ENCODE data around the gene ECI2.

Gene ECI2, protein sequence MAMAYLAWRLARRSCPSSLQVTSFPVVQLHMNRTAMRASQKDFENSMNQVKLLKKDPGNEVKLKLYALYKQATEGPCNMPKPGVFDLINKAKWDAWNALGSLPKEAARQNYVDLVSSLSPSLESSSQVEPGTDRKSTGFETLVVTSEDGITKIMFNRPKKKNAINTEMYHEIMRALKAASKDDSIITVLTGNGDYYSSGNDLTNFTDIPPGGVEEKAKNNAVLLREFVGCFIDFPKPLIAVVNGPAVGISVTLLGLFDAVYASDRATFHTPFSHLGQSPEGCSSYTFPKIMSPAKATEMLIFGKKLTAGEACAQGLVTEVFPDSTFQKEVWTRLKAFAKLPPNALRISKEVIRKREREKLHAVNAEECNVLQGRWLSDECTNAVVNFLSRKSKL
- total RNA-seq: 17.7 to 37.2 (median 30.9) reads per million in 4 donors

- DNase-seq: peak in 4 of 5 donors; percentile 26 to 69 (median 40)
Observed at GRCh38 chr6:4134841-4135664, at the start of gene ECI2. Gene ECI2 (minus strand): TSS chr6:4135575. CDS start chr6:4135560, 15 bp downstream.

- no peak for DNase-seq
Observed at GRCh38 chr6:4180652-4181255, 45.4 kb upstream of the ECI2 start.

DNA sequence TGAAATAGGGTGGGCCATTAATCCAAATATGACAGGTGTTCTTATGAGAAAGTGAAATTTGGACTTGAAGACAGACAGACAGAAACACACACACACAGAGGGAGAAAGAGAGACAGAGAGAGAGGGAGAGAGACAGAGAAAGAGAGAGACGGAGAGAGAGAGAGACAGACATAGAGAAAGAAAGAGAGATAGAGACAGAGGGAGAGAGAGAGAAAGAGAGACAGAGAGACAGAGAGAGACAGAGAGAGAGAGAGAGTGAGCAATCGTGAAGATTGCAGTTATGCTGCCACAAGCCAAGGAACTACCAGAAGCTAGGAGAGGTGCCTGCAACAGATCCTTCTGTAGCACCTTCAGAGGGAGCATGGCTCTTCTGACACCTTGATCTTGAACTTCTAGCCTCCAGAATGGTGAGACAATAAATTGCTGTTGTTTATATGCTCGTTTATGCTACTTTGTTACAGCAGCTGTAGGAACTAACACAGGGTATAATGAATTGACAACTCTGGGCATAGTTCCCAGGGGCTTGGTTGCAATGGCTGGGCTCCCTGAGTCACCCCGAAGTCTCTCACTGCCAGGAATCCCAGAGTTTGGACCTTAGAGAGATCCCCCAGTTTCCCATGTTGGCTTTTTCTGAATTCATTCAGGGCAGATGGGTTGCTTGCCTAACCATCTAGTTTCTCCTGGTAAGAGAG lies 44.7 kb upstream of the ECI2 start:
- no peak for DNase-seq

- no peak for DNase-seq
Observed at GRCh38 chr6:4178737-4179333, 43.5 kb upstream of the ECI2 start.

DNA sequence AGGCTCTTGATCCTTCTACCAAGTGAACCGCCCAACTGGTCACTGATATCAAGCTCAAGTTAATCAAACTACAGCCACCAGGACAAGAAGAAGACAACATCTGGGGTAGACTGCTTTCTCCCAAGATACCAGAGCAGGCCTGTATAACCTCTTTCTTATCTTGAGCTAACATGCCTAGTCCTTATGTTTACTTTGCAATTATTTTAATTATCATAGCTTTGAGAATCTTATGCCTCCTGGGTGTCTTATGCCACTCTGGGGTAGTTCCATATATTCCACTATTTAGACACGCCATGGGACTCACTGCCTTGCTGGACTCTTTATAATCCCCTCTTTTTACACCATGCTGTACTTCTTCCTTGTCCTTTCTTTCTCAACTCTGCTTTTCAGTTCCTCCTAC lies 41.5 kb upstream of the ECI2 start:
- DNase-seq: no peak

- no peak for DNase-seq
Observed at GRCh38 chr6:4174042-4174441, 38.7 kb upstream of the ECI2 start.

DNA sequence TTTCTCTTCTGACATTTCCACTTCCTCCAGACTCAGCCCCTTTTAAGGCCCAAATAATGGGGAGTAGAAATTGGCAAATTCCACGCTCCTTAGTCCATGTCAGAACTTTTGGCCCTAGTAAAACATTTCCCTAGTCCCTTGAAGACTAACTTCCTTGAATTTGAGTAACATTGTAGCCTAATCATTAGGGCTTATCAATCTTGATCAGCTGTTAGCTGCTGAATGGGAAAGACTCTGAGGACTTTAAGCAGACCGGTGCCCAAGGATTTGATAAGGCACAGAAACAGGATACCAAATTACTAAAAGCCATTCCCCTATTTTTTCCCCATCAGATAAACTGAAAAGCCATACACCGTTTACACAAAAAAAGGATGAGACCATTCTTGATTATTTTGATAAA lies 37.0 kb upstream of the ECI2 start:
- DNase-seq: no peak

- DNase-seq: no peak
Observed at GRCh38 chr6:4170297-4170696, 34.9 kb upstream of the ECI2 start.

DNA sequence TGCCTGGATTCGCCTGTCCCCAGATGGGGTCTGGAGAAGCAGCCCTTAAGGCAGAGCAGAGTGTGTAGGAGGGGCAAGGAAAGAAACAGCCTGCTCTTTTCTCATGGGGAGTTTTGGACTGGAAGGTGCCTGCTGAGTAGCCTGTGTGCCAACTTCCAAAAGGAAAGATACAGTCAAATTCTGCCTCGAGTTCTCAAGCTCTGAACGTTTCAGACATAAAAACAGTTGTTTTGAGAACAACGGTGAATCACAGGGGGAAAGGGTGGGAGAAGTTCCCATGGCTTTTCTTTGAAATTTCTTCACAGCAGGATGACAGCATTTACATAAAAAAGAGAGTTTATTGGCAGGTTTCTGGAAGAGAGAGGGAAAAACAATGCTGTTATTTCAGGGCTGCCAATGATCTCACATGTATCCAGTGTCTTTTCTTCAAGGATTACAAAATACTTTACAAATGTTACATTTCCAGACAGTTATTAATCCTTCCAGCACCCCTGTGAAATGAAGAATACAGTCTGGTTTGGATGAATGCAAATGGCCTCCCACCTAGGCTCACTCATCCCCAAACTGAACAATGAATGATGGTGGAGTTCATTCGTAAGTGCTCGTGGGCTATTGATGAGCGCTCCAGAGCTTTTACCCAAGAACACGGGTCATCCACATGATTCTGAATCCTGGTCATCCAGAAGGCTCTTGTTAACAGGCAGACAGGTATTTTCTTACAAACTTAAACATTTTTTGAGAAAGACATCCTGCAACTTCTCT lies 33.8 kb upstream of the ECI2 start:
- no peak for DNase-seq

DNA sequence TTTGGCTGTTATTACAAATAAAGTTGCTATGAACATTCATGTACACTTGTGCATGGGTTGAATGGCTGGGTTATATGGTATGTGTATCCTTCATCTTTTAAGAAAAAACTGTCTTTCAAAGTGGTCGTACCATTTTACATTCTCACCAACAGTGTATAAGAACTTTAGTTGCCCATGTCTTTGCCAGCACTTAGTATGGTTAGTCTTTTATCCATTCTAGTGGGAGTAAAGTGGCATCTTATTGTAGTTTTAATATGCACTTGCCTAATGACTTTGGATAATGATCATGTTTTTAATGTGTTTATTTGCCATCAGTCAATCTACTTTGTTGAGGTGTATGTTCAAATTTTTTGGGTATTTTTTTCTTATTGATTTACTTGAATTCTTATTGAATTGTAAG lies 32.5 kb upstream of the ECI2 start:
- no peak for DNase-seq

DNA sequence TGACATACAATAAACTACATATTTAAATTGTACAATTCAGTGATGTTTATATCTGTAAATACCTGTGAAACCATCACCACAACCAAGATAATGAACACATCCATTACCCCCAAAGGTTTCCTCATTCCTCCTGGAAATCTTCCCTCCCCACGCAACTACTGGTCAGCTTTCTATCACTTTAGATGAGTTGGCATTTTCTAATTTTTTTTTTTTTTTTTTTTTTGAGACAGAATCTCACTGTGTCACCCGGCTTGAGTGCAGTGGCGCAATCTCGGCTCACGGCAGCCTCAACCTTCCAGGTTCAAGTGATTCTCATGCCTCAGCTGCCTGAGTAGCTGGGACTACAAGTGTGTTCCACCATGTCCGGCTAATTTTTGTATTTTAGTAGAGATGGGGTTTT lies 31.7 kb upstream of the ECI2 start:
- DNase-seq: no peak

- no peak for DNase-seq
Observed at GRCh38 chr6:4164456-4164855, 29.1 kb upstream of the ECI2 start.

- no peak for DNase-seq
Observed at GRCh38 chr6:4164117-4164442, 28.7 kb upstream of the ECI2 start.

GRCh38 chr6:4163408-4164116 lies 28.2 kb upstream of the ECI2 start:
- DNase-seq: no peak

- no peak for DNase-seq
Observed at GRCh38 chr6:4162370-4162769, 27.0 kb upstream of the ECI2 start.

GRCh38 chr6:4159491-4159890 lies 24.1 kb upstream of the ECI2 start:
- no peak for DNase-seq

- no peak for DNase-seq
Observed at GRCh38 chr6:4157506-4157905, 22.1 kb upstream of the ECI2 start.

DNA sequence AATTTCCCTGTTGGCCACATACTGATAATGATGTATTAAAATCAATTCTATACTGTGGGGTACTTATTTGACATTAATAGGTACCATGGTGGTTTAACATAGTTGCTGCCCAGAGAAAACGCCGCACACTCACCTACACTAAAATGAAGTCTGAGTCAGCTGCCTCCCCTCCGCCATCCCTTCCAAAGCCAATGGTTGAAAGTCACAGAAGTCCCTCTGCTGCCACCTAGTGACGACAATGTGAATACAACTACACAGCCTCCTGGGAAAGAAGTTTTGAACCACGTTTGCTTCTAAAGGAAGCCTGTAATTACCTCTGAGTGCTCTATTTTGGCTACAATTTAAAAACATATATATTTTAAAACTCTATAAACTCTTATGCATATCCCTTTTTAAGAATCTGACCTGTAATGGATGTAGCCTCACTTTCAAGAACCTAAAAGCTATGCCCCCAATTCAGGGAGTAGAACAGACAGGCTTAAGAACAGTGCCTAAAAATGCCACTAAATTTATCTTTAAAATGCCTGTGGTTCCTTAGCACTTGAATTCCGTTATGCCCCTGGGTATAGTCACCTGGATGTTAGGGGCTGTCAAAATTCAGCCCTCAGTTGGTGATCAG lies 20.6 kb upstream of the ECI2 start:
- peak; percentile 39 to 76 (median 68) for DNase-seq

DNA sequence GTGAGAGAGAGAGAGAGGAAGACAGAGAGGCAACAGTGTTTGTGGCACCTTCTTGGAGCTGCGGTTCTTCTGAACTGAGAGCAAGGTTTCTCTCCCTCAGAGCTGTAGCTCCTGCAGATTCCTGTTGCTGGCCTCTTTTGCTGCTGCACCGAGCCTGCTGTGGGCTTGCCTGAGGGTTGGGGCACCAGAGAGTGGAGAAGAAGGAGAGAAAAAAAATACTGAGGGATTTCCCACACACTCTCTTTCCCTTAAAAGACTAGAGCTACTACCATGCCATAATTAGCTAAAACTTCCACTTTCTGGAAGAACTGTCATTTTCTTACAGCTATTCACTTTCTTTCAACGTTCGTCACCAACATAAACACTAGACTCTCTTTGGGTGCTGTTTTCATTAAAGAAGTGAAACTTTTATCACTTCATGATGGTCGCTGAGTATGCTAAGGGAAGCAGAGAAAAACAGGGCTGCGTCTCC lies 18.2 kb upstream of the ECI2 start:
- no peak for DNase-seq

DNA sequence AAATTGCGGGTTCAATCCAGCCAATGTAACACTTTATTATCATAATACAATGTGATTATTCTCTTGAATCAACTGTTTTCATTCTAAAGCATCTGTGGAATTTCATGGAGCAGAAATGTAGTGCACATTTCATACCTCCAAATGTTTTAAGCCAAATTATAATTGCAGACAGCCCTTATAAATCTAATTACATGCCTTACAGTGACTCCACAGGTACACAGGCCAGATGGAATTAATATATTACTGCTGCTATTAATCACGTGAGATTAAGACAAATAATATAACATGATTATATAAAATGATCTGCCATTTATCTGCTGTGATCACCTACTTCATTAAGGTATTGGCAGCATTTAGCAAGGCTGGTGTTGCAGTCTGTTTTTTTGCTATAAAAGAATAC lies 9.7 kb upstream of the ECI2 start:
- DNase-seq: no peak

GRCh38 chr6:4139272-4139671 lies 3.9 kb upstream of the ECI2 start:
- no peak for DNase-seq

All from T-helper 1 cell (primary cell).